Neural cell (in vitro differentiated cells): ENCODE measurements around the gene ZNF845. TPM values are rescaled to one million over a fixed set of nuclear protein-coding genes. Genes with fewer than 3 reads are reported as not detected.

ENCODE experiments used
- H2AFZ ChIP-seq: fragments of 200-600, 300-800 bp; sonication (generic), shearing (Covaris generic); 2 replicates; pipeline ENCODE4 v1.6.0; 2014; ENCODE audit warnings: low read depth, mild to moderate bottlenecking, antibody characterized with exemption, low read length, moderate library complexity
- H3F3A ChIP-seq: fragments of 200-600 bp; shearing (Covaris generic); 2 replicates; pipeline ENCODE4 v1.6.1; 2016; ENCODE audit warnings: mild to moderate bottlenecking, moderate library complexity, mixed read lengths, antibody characterized with exemption, low read length; ENCODE audit not compliant: insufficient read depth, poor library complexity, severe bottlenecking
- H3K27ac ChIP-seq: fragments of 200-600, 300-800 bp; sonication (generic), shearing (Covaris generic); 2 replicates; pipeline ENCODE4 v1.5.1; 2014; ENCODE audit warnings: mild to moderate bottlenecking, low read length, moderate library complexity
- H3K27me3 ChIP-seq: fragments of 300-800, 200-600 bp; sonication (generic), shearing (Covaris generic); 2 replicates; pipeline ENCODE4 v1.6.0; 2014; ENCODE audit warnings: mild to moderate bottlenecking, low read depth, low read length, moderate library complexity; ENCODE audit not compliant: insufficient read depth
- H3K36me3 ChIP-seq: fragments of 300-800, 200-600 bp; sonication (generic), shearing (Covaris generic); 2 replicates; pipeline ENCODE4 v1.5.1; 2014; ENCODE audit warnings: mild to moderate bottlenecking, antibody characterized with exemption, low read length, moderate library complexity; ENCODE audit not compliant: insufficient read depth
- H3K4me2 ChIP-seq: fragments of 300-800, 200-600 bp; sonication (generic), shearing (Covaris generic); 2 replicates; pipeline ENCODE4 v1.6.0; 2014; ENCODE audit warnings: mild to moderate bottlenecking, low read length
- H3K4me3 ChIP-seq: fragments of 300-800, 200-600 bp; sonication (generic), shearing (Covaris generic); 2 replicates; pipeline ENCODE4 v1.5.1; 2014; ENCODE audit warnings: mild to moderate bottlenecking, low read length, moderate library complexity
- H3K79me2 ChIP-seq: fragments of 200-600 bp; shearing (Covaris generic); replicated peaks from 2 replicates; pipeline ENCODE4 v1.6.0; 2014; ENCODE audit warnings: mild to moderate bottlenecking, low read length, moderate library complexity; ENCODE audit not compliant: insufficient read depth
- H3K9ac ChIP-seq: fragments of 300-800, 200-600 bp; sonication (generic), shearing (Covaris generic); 2 replicates; pipeline ENCODE4 v1.6.1; 2016; ENCODE audit warnings: mild to moderate bottlenecking, low read length, mixed read lengths
- H3K9me2 ChIP-seq: fragments of 200-600 bp; shearing (Covaris generic); 2 replicates; pipeline ENCODE4 v1.6.1; 2016; ENCODE audit warnings: mild to moderate bottlenecking, low read length, mixed read lengths; ENCODE audit not compliant: insufficient read depth
- H3K9me3 ChIP-seq: fragments of 200-600, 300-800 bp; sonication (generic), shearing (Covaris generic); 2 replicates; pipeline ENCODE4 v1.6.1; 2016; ENCODE audit warnings: mild to moderate bottlenecking, mixed run types, low read length, moderate library complexity, mixed read lengths
- H4K20me1 ChIP-seq: fragments of 200-600 bp; shearing (Covaris generic); 2 replicates; pipeline ENCODE4 v1.6.1; 2016; ENCODE audit warnings: mild to moderate bottlenecking, mixed run types; ENCODE audit not compliant: insufficient read depth
- EP300 ChIP-seq: fragments of 450-650 bp; conservative IDR thresholded peaks from 2 replicates; pipeline ENCODE4 v1.6.1; 2014; ENCODE audit warnings: antibody characterized with exemption, mild to moderate bottlenecking, moderate library complexity; ENCODE audit not compliant: poor library complexity, severe bottlenecking
- EZH2 ChIP-seq: fragments of 200-600, 300-800 bp; shearing (Covaris generic), sonication (generic); IDR thresholded peaks from 2 replicates; pipeline ENCODE4 v1.6.1; 2014; ENCODE audit warnings: antibody characterized with exemption, low read length, borderline replicate concordance, mild to moderate bottlenecking; ENCODE audit not compliant: insufficient read depth, poor library complexity, severe bottlenecking
- MXI1 ChIP-seq: fragments of 450-650 bp; conservative IDR thresholded peaks from 2 replicates; pipeline ENCODE4 v1.6.1; 2014; ENCODE audit warnings: antibody characterized with exemption, mild to moderate bottlenecking; ENCODE audit not compliant: poor library complexity, severe bottlenecking
- POLR2AphosphoS5 ChIP-seq: IDR thresholded peaks from 2 replicates; pipeline ENCODE4 v1.6.1; 2012
- RAD21 ChIP-seq: fragments of 450-650 bp; conservative IDR thresholded peaks from 2 replicates; pipeline ENCODE4 v1.6.1; 2014; ENCODE audit warnings: antibody characterized with exemption, mild to moderate bottlenecking, moderate library complexity
- SMC3 ChIP-seq: fragments of 450-650 bp; conservative IDR thresholded peaks from 2 replicates; pipeline ENCODE4 v1.6.1; 2014; ENCODE audit warnings: antibody characterized with exemption, mild to moderate bottlenecking, moderate library complexity; ENCODE audit not compliant: poor library complexity
- TAF1 ChIP-seq: IDR thresholded peaks from 2 replicates; pipeline ENCODE4 v1.6.1; 2012; ENCODE audit warnings: low read depth
- polyA plus RNA-seq: library from polyadenylated mRNA; depleted of rRNA; stranded (reverse); fragments of >200 nt; gene quantifications from 2 replicates; pipeline ENCODE4 v1.2.3, GENCODE V29; 2014
- TF ChIP-seq, protein P1 (sequence below): IDR thresholded peaks from 2 replicates; pipeline ENCODE4 v1.6.1; 2012; ENCODE audit warnings: borderline replicate concordance
- TF ChIP-seq, protein P2 (sequence below): fragments of 450-650 bp; IDR thresholded peaks from 2 replicates; pipeline ENCODE4 v1.5.1; 2014; ENCODE audit warnings: antibody characterized with exemption, mild to moderate bottlenecking, moderate library complexity; ENCODE audit not compliant: poor library complexity, severe bottlenecking

ZNF845 gene
- polyA plus RNA-seq, 1 donor from 2014 or later, result 6.1 TPM

DNA sequence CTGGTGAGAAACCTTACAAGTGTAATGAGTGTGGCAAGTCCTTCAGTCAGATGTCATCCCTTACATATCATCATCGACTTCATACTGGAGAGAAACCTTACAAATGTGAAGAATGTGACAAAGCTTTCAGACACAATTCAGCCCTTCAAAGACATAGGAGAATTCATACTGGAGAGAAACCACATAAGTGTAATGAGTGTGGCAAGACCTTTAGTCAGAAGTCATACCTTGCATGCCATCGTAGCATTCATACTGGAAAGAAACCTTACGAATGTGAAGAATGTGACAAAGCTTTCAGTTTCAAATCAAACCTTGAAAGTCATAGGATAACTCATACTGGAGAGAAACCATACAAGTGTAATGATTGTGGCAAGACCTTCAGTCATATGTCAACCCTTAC lies 47.8 kb downstream of the ZNF845 start:
- TF ChIP-seq POLR2AphosphoS5, result no peak
- no peak for TF ChIP-seq TAF1
- no peak for TF ChIP-seq EZH2
- no peak for TF ChIP-seq SMC3
- TF ChIP-seq, protein P1, sequence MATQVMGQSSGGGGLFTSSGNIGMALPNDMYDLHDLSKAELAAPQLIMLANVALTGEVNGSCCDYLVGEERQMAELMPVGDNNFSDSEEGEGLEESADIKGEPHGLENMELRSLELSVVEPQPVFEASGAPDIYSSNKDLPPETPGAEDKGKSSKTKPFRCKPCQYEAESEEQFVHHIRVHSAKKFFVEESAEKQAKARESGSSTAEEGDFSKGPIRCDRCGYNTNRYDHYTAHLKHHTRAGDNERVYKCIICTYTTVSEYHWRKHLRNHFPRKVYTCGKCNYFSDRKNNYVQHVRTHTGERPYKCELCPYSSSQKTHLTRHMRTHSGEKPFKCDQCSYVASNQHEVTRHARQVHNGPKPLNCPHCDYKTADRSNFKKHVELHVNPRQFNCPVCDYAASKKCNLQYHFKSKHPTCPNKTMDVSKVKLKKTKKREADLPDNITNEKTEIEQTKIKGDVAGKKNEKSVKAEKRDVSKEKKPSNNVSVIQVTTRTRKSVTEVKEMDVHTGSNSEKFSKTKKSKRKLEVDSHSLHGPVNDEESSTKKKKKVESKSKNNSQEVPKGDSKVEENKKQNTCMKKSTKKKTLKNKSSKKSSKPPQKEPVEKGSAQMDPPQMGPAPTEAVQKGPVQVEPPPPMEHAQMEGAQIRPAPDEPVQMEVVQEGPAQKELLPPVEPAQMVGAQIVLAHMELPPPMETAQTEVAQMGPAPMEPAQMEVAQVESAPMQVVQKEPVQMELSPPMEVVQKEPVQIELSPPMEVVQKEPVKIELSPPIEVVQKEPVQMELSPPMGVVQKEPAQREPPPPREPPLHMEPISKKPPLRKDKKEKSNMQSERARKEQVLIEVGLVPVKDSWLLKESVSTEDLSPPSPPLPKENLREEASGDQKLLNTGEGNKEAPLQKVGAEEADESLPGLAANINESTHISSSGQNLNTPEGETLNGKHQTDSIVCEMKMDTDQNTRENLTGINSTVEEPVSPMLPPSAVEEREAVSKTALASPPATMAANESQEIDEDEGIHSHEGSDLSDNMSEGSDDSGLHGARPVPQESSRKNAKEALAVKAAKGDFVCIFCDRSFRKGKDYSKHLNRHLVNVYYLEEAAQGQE, result no peak
- no peak for TF ChIP-seq MXI1
- TF ChIP-seq RAD21, result no peak
- TF ChIP-seq EP300, result no peak
- TF ChIP-seq, protein P2, sequence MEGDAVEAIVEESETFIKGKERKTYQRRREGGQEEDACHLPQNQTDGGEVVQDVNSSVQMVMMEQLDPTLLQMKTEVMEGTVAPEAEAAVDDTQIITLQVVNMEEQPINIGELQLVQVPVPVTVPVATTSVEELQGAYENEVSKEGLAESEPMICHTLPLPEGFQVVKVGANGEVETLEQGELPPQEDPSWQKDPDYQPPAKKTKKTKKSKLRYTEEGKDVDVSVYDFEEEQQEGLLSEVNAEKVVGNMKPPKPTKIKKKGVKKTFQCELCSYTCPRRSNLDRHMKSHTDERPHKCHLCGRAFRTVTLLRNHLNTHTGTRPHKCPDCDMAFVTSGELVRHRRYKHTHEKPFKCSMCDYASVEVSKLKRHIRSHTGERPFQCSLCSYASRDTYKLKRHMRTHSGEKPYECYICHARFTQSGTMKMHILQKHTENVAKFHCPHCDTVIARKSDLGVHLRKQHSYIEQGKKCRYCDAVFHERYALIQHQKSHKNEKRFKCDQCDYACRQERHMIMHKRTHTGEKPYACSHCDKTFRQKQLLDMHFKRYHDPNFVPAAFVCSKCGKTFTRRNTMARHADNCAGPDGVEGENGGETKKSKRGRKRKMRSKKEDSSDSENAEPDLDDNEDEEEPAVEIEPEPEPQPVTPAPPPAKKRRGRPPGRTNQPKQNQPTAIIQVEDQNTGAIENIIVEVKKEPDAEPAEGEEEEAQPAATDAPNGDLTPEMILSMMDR, result no peak
- Histone ChIP-seq H4K20me1 (no peaks in the 10 kb centered on the region), H3K4me3 (no peak overlapping the region), H3K79me2 (no peaks in the 10 kb centered on the region), H3K9ac (no peak overlapping the region), H2AFZ (no peak overlapping the region), H3K27me3 (no peaks in the 10 kb centered on the region), H3K9me3 (no peaks in the 10 kb centered on the region), H3K27ac (no peak overlapping the region), H3K4me2 (no peak overlapping the region), H3F3A (no peaks in the 10 kb centered on the region), H3K9me2 (no peaks in the 10 kb centered on the region), H3K36me3 (no peaks in the 10 kb centered on the region)

DNA sequence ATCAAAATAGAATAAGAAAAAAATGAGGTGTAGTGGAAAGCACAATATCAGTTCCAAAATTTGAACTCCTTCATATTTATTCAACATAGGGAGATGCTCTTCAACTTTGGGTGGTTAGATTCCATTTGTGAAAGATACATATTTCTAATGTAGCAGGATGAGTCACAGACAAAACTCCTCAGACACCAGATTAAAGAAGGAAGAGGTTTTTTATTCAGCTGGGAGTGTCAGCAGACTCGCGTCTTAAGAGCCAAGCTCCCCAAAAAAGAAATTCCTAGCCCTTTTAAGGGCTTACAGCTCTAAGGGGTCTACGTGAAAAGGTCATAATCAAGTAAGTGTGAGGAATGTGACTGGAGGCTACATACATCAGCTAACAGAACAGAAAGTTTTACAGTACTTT lies 54.6 kb downstream of the ZNF845 start:
- Histone ChIP-seq H3K4me3 (no peak overlapping the region), H2AFZ (no peak overlapping the region), H3F3A (no peaks in the 10 kb centered on the region), H3K4me2 (no peak overlapping the region), H3K27ac (no peak overlapping the region), H3K36me3 (no peaks in the 10 kb centered on the region), H4K20me1 (no peaks in the 10 kb centered on the region), H3K27me3 (no peaks in the 10 kb centered on the region), H3K9ac (no peak overlapping the region), H3K9me3 (no peaks in the 10 kb centered on the region), H3K9me2 (no peaks in the 10 kb centered on the region), H3K79me2 (no peaks in the 10 kb centered on the region)
- no peak for TF ChIP-seq RAD21
- no peak for TF ChIP-seq EZH2
- no peak for TF ChIP-seq SMC3
- TF ChIP-seq, protein P1, result no peak
- TF ChIP-seq TAF1, result no peak
- TF ChIP-seq, protein P2, result no peak
